HCT116 (cell line): ENCODE measurements around the gene SPATA25. TPM values are rescaled to one million over a fixed set of nuclear protein-coding genes. Genes with fewer than 3 reads are reported as not detected.

ENCODE experiments used
- ATAC-seq: fragments of 200-7000 bp; cut with Tn5 transposase; 2 replicates; pipeline ENCODE4 v1.9.1; 2020; ENCODE audit warnings: mild to moderate bottlenecking, moderate library complexity
- BruUV-seq: library from RNA; stranded (reverse); fragments of 400-500 nt; replicated peaks from 2 replicates; lab custom pipeline; 2021; lab: Mats Ljungman, UMichigan
- CTCF ChIA-PET: fragments of 300-600 bp; sonication (Branson Sonifier 250); formaldehyde crosslinking; loops from one replicate; lab custom pipeline; 2021; ENCODE audit warnings: antibody characterized with exemption; lab: Charles Lee
- POLR2A ChIA-PET: fragments of 300-600, 350-600 bp; sonication (Branson Sonifier 250); formaldehyde crosslinking; loops from one replicate; lab custom pipeline; 2021; ENCODE audit warnings: antibody characterized with exemption; lab: Charles Lee
- RAD21 ChIA-PET, 2 experiments: fragments of 300-600 bp; sonication (Branson Sonifier 250); formaldehyde crosslinking; loops; one replicate each; lab custom pipeline; 2023; ENCODE audit warnings: low total read pairs in 2 of 2; ENCODE audit not compliant: uncharacterized antibody in 2 of 2, unreplicated experiment in 2 of 2, low non-redundant PET in 1 of 2; lab: Charles Lee
- DNase-seq: peaks from one replicate; pipeline ENCODE4 v3.0.0-alpha.2; 2010; ENCODE audit warnings: low read depth, low spot score
- H2AFZ ChIP-seq: fragments of 200-600 bp; shearing (Covaris generic), sonication (generic); 2 replicates; pipeline ENCODE4 v1.6.1; 2017; ENCODE audit warnings: low read depth, mixed run types, mixed read lengths, antibody characterized with exemption, low read length; ENCODE audit not compliant: poor library complexity, severe bottlenecking
- H3K27ac ChIP-seq: 2 replicates; pipeline ENCODE4 v1.5.1; 2012; ENCODE audit warnings: low read depth, low read length
- H3K27me3 ChIP-seq: fragments of 200-600 bp; sonication (generic); 2 replicates; pipeline ENCODE4 v1.6.1; 2016; ENCODE audit warnings: mixed run types, low read length, mixed read lengths; ENCODE audit not compliant: insufficient read depth
- H3K36me3 ChIP-seq, 2 experiments: fragments of 200-500 bp in 1 of 2; fragments of 200-600 bp in 1 of 2; sonication (Bioruptor generic) in 1 of 2; sonication (generic) in 1 of 2; 2 replicates each; pipeline versions ENCODE4 v1.5.1 to v1.6.1; 2014 to 2016; ENCODE audit warnings: low read length in 2 of 2, inconsistent platforms in 1 of 2, mixed read lengths in 1 of 2, mixed run types in 1 of 2; ENCODE audit not compliant: insufficient read depth in 2 of 2, control insufficient read depth in 1 of 2
- H3K4me1 ChIP-seq, 2 experiments: fragments of 200-600 bp in 1 of 2; sonication (generic) in 1 of 2; 2 replicates each; pipeline versions ENCODE4 v1.5.1 to v1.6.1; 2012 to 2017; ENCODE audit warnings: low read length in 2 of 2, inconsistent platforms in 1 of 2, mild to moderate bottlenecking in 1 of 2, mixed read lengths in 1 of 2, mixed run types in 1 of 2, moderate library complexity in 1 of 2; ENCODE audit not compliant: insufficient read depth in 2 of 2, control insufficient read depth in 1 of 2
- H3K4me2 ChIP-seq: fragments of 200-600 bp; sonication (generic); 2 replicates; pipeline ENCODE4 v1.6.1; 2017; ENCODE audit warnings: mixed run types, low read length, mixed read lengths
- H3K4me3 ChIP-seq, 2 experiments: fragments of 200-600 bp in 1 of 2; sonication (generic) in 1 of 2; replicated peaks in 1 of 2; 2 replicates each; pipeline ENCODE4 v1.5.1; 2011 to 2016; ENCODE audit warnings: low read length in 2 of 2, control low read depth in 1 of 2, low read depth in 1 of 2, mild to moderate bottlenecking in 1 of 2, mixed read lengths in 1 of 2, mixed run types in 1 of 2
- H3K79me2 ChIP-seq: fragments of 200-600 bp; sonication (generic); 2 replicates; pipeline ENCODE4 v1.6.1; 2017; ENCODE audit warnings: mild to moderate bottlenecking, mixed run types, low read length, moderate library complexity, mixed read lengths; ENCODE audit not compliant: insufficient read depth
- H3K9ac ChIP-seq: fragments of 200-600 bp; sonication (generic); 2 replicates; pipeline ENCODE4 v1.6.1; 2016; ENCODE audit warnings: low read length, mixed read lengths
- H3K9me2 ChIP-seq: fragments of 200-600 bp; sonication (generic), shearing (Covaris generic); 2 replicates; pipeline ENCODE4 v1.6.1; 2017; ENCODE audit warnings: mixed run types, mild to moderate bottlenecking, moderate library complexity; ENCODE audit not compliant: insufficient read depth
- H3K9me3 ChIP-seq, 2 experiments: fragments of 200-500 bp in 1 of 2; fragments of 200-600 bp in 1 of 2; sonication (Bioruptor generic) in 1 of 2; sonication (generic) in 1 of 2; 2 replicates each; pipeline ENCODE4 v1.6.1; 2014 to 2017; ENCODE audit warnings: low read length in 2 of 2, mixed read lengths in 2 of 2, inconsistent platforms in 1 of 2, low read depth in 1 of 2, mild to moderate bottlenecking in 1 of 2, mixed run types in 1 of 2, moderate library complexity in 1 of 2; ENCODE audit not compliant: control insufficient read depth in 1 of 2, insufficient read depth in 1 of 2
- H4K20me1 ChIP-seq: fragments of 200-600 bp; sonication (generic), shearing (Covaris generic); 2 replicates; pipeline ENCODE4 v1.6.1; 2017; ENCODE audit warnings: mixed run types, mild to moderate bottlenecking, moderate library complexity; ENCODE audit not compliant: insufficient read depth
- CEBPB ChIP-seq: IDR thresholded peaks from 2 replicates; pipeline ENCODE4 v1.6.1; 2012; ENCODE audit warnings: low read depth
- EGR1 ChIP-seq: IDR thresholded peaks from 2 replicates; pipeline ENCODE4 v1.6.1; 2012; ENCODE audit warnings: low read depth
- ELF1 ChIP-seq: IDR thresholded peaks from 2 replicates; pipeline ENCODE4 v1.6.1; 2012; ENCODE audit warnings: low read depth, borderline replicate concordance
- EZH2 ChIP-seq: fragments of 200-600 bp; sonication (generic); IDR thresholded peaks from 2 replicates; pipeline ENCODE4 v1.6.1; 2017; ENCODE audit warnings: antibody characterized with exemption, mixed run types
- POLR2A ChIP-seq: IDR thresholded peaks from 2 replicates; pipeline ENCODE4 v1.7.0; 2011; ENCODE audit warnings: borderline replicate concordance; ENCODE audit not compliant: insufficient read depth, insufficient read length; ENCODE audit errors: extremely low read depth
- POLR2AphosphoS5 ChIP-seq: IDR thresholded peaks from 2 replicates; pipeline ENCODE4 v1.6.1; 2011; ENCODE audit warnings: mild to moderate bottlenecking, low read depth, low read length, moderate library complexity
- SIN3A ChIP-seq: IDR thresholded peaks from 2 replicates; pipeline ENCODE4 v1.6.1; 2012; ENCODE audit warnings: low read depth
- SRF ChIP-seq: IDR thresholded peaks from 2 replicates; pipeline ENCODE4 v1.6.1; 2012; ENCODE audit warnings: low read depth
- ZFX ChIP-seq: fragments of 450-650 bp; IDR thresholded peaks from 2 replicates; pipeline ENCODE4 v1.6.1; 2017
- intact Hi-C: fragments of 100-400 bp; cut with micrococcal nuclease; formaldehyde crosslinking; loops from 2 replicates; pipeline ENCODE4 v1.10.0; 2022
- total RNA-seq: library from RNA; stranded (reverse); gene quantifications from one replicate; pipeline ENCODE4 v1.2.1, GENCODE V29; 2021; ENCODE audit not compliant: unreplicated experiment
- TF ChIP-seq, protein P1 (sequence below): IDR thresholded peaks from 2 replicates; pipeline ENCODE4 v1.6.1; 2012; ENCODE audit warnings: low read depth
- TF ChIP-seq, protein P2 (sequence below): IDR thresholded peaks from 2 replicates; pipeline ENCODE4 v1.6.1; 2012

SPATA25 gene
- total RNA-seq, 1 experiment from 2014 or later, result 0.42 TPM

DNA sequence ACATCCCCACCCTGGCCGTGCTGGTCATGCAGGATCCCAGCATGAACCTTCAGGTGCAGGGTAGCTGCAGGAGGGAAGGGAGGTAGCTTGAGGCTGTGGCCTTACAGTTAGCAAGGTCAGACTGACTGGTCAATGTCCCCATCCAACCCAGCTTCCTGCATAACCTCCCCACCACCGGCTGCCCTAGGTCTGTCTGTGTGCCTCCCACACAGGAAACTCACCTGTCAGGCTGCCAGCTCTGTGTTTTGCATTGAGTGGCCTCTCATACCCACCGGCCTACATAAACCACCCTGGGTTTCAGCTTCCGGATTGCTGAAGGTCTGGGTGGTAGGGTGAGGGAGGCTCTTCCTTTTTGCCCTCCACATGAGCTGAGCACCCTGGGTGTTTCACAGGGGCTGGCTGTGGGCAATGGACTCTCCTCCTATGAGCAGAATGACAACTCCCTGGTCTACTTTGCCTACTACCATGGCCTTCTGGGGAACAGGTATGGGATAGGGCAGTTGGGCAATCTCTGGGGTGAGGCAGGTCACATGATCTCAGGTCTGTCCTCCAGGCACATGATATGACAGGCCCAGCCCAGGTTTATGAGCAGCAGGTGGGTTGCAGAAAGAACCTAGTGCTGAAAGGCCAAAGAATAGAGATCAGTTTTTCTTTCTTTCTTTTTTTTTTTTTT, 5.5 kb upstream of the SPATA25 start:
- CTCF ChIA-PET, result interaction anchor here (1.5 kb wide), 1 partner anchor 12 kb away, joined by 4 read pairs; no protein-coding TSS in a partner anchor
- TSS peak; percentile 36 for BruUV-seq
- intact Hi-C loops, result no loop called here
- Histone ChIP-seq H3K27me3 (no peaks in the 10 kb centered on the region), H3K4me2 (no peak overlapping the region), H3K9ac (no peak overlapping the region), H2AFZ (no peak overlapping the region), H3K36me3 (peaks cover 6 to 21% of the 10 kb centered on the region in 2 experiments; a peak in 3 of 4 replicates), H3K9me2 (no peaks in the 10 kb centered on the region), H3K9me3 (no peaks in the 10 kb centered on the region), H3K4me1 (peaks cover 10 to 18% of the 10 kb centered on the region in 2 experiments; a peak in 3 of 4 replicates), H4K20me1 (no peaks in the 10 kb centered on the region), H3K4me3 (no peak overlapping the region)
- RAD21 ChIA-PET, result interaction anchor here (0.6 kb wide), 2 partner anchors 93 to 880 kb away, joined by 3 read pairs; no protein-coding TSS in a partner anchor
- no peak for ATAC-seq
- DNase-seq, result no peak
- TF ChIP-seq SRF, result no peak
- TF ChIP-seq POLR2AphosphoS5, result no peak
- TF ChIP-seq POLR2A, result no peak
- no peak for TF ChIP-seq EGR1
- TF ChIP-seq SIN3A, result no peak
- TF ChIP-seq ELF1, result no peak
- no peak for TF ChIP-seq CEBPB
- no peak for TF ChIP-seq ZFX
- TF ChIP-seq EZH2, result no peak
- TF ChIP-seq, protein P1, sequence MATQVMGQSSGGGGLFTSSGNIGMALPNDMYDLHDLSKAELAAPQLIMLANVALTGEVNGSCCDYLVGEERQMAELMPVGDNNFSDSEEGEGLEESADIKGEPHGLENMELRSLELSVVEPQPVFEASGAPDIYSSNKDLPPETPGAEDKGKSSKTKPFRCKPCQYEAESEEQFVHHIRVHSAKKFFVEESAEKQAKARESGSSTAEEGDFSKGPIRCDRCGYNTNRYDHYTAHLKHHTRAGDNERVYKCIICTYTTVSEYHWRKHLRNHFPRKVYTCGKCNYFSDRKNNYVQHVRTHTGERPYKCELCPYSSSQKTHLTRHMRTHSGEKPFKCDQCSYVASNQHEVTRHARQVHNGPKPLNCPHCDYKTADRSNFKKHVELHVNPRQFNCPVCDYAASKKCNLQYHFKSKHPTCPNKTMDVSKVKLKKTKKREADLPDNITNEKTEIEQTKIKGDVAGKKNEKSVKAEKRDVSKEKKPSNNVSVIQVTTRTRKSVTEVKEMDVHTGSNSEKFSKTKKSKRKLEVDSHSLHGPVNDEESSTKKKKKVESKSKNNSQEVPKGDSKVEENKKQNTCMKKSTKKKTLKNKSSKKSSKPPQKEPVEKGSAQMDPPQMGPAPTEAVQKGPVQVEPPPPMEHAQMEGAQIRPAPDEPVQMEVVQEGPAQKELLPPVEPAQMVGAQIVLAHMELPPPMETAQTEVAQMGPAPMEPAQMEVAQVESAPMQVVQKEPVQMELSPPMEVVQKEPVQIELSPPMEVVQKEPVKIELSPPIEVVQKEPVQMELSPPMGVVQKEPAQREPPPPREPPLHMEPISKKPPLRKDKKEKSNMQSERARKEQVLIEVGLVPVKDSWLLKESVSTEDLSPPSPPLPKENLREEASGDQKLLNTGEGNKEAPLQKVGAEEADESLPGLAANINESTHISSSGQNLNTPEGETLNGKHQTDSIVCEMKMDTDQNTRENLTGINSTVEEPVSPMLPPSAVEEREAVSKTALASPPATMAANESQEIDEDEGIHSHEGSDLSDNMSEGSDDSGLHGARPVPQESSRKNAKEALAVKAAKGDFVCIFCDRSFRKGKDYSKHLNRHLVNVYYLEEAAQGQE, result no peak
- TF ChIP-seq, protein P2, sequence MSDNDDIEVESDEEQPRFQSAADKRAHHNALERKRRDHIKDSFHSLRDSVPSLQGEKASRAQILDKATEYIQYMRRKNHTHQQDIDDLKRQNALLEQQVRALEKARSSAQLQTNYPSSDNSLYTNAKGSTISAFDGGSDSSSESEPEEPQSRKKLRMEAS, result no peak
- TF ChIP-seq, all 23 proteins: peak for 0
- Histone ChIP-seq H3K79me2 (peaks cover 4% of the 10 kb centered on the region; the same call in 1 of the 2 replicates), H3K27ac (no peak overlapping the region)
- POLR2A ChIA-PET, result interaction anchor here (0.9 to 1.1 kb wide), 2 partner anchors 12 to 41 kb away, joined by 3 to 4 read pairs; partner anchors contain the start of gene ZSWIM1
